Measurements from ENCODE around the gene SIPA1.

The SIPA1 gene, protein sequence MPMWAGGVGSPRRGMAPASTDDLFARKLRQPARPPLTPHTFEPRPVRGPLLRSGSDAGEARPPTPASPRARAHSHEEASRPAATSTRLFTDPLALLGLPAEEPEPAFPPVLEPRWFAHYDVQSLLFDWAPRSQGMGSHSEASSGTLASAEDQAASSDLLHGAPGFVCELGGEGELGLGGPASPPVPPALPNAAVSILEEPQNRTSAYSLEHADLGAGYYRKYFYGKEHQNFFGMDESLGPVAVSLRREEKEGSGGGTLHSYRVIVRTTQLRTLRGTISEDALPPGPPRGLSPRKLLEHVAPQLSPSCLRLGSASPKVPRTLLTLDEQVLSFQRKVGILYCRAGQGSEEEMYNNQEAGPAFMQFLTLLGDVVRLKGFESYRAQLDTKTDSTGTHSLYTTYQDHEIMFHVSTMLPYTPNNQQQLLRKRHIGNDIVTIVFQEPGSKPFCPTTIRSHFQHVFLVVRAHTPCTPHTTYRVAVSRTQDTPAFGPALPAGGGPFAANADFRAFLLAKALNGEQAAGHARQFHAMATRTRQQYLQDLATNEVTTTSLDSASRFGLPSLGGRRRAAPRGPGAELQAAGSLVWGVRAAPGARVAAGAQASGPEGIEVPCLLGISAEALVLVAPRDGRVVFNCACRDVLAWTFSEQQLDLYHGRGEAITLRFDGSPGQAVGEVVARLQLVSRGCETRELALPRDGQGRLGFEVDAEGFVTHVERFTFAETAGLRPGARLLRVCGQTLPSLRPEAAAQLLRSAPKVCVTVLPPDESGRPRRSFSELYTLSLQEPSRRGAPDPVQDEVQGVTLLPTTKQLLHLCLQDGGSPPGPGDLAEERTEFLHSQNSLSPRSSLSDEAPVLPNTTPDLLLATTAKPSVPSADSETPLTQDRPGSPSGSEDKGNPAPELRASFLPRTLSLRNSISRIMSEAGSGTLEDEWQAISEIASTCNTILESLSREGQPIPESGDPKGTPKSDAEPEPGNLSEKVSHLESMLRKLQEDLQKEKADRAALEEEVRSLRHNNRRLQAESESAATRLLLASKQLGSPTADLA

DNA sequence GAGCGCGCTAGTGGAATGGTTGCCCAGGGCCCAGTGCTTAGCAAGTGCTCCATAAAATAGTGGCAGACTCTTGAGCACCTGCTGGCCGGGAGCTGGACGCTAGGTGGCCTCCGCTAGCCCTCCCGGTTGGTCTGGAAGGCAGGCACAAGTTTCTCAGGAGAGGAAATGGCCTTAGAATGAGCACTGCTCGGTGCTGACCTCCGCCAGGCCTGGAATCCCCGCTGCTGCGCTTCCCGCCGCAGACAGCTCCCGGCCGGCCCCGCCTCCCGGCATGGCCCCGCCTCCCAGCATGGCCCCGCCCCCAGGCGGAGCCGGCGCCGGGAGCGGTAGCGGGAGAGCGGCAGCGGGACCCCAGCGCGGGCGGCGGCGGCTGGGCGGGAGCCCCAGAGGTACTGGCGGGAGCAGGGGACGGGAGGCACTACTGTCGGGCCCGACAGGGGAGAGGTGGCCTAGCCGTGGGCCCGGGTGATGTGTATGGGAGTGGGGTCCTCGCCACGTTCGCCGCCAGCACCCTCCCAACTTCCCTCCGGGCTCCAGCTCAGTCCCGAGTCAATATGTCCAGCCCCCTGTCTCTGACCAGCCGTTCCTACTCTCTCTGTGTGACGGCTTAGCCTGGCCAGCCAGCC lies at the start of gene SIPA1:
Gene SIPA1 (plus strand): TSS at position 308 of the 626 bp plus-strand sequence. CDS start 2,821 bp downstream, outside the sequence.
- peak; percentile 91 for DNase-seq (ENCODE audit: low spot score)

DNA sequence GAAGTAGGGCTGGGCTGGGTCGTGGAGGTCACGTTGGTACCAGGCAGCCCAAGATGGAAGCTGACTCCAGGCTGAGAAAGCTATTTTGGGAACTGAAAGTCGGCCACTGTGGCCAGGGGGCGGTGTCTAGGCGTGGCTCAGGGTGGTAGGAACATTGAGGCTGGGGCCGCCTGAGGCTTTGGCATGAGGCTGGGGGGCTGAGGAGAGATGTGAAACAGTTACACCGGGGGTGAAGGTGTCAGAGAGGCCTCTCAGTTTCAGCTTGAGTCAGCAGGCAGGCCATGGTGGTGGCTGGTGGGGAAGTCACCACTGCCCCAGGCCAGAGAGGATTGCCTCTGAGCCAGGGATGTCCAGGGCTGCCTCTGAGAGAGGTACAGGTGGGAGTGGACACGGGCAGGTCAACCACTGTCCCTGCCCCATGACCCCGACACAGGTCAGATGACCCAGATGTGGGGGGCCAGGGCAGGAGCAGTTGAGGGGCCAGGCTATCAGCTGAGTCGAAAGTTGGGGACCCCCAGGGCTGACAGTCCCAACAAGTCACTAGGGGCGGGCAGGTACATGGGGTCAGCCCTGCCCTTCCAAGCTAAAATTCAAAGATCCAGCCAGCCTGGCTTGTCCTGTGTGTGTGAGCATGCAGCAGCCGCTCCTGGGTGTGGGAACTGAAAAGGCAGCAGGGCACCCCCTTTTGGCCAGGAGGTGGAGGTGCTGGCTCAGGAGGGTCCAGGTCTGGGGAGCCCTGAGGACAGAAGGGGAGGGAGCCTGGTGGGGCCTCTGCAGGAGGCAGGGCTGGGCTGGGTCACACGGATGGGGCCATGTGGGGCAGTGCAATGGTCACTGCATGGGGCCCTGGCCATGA lies 49.5 kb upstream of the SIPA1 start:
- peak; percentile 72 for DNase-seq (ENCODE audit: low spot score)

DNA sequence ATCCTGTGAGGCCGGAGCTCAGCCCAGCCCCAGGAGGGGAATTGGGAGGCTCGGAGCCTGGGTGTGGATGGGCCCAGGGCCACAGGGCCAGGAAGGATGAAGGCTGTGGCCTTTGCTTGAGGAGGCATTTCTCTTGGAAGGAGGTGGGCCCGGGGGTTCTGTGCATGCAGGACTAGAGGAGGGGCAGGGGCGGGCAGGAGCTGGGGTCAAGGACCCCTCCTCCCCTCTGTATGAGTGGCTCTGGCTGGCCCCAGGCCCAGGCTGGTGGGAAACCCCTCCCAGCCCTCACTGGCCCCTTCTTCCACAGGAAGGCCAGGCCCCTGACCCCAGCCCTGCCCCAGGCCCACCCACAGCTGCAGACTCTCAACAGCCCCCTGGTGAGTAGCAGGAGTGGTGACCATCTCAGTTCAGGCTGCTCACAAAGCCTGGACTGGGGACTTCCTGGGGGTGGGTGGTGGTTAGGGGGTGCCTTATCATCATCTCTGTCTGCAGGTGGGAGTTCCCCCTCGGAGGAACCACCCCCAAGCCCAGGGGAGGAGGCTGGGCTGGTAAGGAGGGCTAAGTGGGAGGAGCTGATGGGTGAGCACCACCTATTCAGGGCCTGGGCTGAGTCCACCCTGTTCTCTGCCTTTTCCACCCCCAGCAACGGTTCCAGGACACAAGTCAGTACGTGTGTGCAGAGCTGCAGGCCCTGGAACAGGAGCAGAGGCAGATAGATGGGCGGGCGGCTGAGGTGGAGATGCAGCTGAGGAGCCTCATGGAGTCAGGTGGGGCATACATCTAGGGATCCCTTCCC lies 48.3 kb upstream of the SIPA1 start:
- no peak for DNase-seq (ENCODE audit: low spot score)

DNA sequence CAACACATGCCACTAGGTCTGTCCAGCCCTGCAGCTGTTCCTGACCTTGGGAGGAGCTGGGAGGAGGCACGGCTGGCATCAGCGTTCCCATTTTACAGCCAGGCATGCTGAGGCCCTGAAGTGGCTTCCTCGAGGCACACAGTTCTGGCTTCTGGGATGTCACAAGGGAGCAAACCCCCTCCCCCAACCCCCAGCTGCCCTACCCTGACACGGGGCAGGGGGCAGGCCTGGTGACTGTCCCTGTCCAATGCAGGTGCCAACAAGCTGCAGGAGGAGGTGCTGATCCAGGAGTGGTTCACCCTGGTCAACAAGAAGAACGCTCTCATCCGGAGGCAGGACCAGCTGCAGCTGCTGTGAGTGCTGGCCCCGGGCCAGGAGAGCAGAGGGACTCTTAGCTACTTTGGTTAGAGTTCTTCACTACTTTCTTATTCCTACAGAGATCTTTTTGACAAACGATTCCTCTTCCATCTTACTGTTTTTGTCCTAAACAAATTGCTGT lies 47.6 kb upstream of the SIPA1 start:
- no peak for DNase-seq (ENCODE audit: low spot score)

DNA sequence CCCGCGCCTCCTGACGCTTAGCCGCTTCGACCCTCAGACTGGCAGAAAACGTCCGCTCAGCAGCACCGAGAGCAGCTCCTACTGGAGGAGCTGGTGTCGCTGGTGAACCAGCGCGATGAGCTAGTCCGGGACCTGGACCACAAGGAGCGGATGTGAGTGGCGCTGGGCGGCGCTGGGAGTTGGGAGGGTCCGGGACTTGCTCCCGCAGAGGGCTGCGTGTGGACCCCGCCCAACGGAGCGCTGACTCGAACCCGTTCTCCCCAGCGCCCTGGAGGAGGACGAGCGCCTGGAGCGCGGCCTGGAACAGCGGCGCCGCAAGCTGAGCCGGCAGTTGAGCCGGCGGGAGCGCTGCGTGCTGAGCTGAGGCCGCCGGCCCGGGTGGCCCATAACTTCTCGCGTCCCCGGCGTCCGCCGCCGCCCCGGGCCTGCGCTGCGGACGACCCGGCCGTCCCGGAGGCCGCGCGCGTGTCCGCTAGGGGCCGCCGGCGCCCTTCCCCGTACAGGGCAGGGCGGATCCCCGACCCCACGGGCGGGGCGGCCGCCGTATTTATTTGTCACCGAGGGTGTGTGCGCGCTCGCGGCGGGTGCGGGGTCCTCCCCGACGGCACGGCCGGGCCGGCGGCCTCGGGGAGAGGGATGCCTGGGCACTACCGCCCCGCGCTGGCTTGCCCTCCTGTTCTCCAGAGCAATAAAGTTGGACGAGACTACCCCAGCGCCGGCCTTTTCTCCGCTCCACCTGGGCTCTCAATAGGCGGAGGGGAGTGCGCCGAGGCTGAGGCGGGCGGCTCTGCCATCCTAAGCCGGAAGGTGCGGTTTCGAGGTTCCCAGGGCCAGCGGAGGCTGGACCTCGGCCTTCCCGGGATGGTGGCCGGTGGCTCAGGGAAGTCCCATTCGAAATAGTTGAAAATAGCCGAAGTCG lies 45.7 kb upstream of the SIPA1 start:
- no peak for DNase-seq (ENCODE audit: low spot score)

DNA sequence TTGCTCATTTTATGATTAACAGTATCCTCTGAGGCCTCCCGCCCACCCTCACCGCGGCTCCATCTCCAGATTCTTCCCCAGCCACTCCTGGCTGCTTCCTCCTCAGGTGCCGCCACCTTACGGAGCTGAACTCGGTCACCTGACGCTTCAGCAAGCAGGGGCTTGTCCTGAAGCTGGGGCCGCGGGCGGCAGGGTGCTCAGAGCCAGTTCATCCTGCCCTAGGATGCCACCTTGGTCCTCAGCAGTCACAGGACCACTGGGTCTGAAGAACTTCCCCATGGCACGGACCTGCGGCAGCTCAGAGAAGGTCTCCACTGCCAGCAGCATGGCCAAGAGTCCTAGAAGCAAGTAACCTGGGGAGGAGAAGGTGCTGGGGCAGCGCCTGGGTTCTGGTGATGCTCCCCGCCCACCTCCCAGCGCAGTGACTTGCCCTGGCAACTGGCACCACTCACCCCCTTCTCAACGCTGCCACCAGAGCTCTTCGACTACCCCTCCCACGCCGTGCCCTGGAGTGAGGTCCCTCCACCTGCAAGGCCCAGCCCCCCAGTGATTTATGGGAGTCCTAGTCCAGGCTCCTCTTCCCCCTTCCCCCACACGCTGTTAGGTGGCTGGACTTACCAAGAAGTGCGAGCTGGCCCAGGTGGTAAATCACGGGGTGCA lies 44.9 kb upstream of the SIPA1 start:
- DNase-seq (ENCODE audit: low spot score) = no peak

DNA sequence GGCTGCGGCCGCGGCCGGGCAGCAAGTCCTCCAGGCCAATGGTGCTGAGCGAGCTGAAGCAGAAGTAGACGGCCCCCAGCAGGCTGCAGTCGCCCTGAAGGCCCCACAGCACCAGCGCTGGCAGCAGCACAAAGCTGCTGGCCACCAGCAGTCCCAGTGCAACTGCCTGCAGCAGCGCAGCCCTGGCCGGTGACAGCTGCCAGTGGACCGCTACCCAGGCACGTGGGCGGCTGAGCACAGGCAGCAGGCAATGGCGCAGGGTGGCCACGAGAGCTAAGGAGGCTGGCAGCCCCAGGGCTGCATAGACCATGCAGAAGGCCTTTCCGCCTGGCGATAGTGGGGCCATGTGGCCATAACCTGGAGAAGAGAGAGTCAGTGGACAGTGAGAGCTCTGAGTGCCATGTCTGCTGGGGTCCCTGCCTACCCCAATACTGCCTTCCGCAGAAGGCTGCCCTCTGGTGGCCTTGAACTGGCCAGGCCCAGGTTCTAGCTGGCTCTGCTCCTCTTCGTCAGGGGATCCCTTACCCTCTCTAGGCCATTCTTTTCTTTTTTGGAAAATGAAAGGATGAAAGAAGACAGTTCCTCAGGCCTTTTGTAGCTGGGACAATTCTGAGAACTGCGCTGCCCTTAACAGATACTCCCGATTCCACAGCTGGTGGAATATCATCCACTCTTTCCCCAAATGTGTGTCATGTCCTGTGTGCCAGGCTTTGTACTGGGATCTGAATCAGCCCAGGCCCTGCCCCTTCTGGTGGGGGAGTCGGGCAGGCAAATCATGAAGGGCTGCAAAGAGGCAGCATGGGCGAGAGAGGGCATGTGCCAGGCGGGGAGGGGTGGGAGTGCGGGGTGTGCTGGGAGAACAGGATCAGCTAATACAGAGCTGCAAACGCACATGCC lies 44.1 kb upstream of the SIPA1 start:
- no peak for DNase-seq (ENCODE audit: low spot score)

DNA sequence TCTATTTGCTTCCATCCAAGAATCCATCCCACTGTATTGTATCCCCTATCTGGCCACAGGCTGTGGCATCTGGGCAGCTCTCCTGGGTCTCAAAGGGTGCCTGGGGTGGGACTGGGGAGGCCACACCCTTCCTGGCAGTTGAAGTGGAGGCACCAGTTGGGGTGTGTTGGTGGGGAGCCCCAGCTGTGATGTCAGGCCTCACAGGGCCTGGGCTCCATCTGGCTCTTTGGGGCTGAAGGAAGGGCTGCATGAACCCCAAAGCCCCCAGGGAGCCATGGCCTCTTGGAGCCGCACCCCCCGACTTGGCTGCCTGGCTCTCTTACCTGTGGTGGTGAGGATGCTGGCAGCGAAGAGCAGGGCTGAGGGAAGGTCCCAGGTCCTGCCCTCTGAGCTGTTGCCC lies 42.8 kb upstream of the SIPA1 start:
- no peak for DNase-seq (ENCODE audit: low spot score)

DNA sequence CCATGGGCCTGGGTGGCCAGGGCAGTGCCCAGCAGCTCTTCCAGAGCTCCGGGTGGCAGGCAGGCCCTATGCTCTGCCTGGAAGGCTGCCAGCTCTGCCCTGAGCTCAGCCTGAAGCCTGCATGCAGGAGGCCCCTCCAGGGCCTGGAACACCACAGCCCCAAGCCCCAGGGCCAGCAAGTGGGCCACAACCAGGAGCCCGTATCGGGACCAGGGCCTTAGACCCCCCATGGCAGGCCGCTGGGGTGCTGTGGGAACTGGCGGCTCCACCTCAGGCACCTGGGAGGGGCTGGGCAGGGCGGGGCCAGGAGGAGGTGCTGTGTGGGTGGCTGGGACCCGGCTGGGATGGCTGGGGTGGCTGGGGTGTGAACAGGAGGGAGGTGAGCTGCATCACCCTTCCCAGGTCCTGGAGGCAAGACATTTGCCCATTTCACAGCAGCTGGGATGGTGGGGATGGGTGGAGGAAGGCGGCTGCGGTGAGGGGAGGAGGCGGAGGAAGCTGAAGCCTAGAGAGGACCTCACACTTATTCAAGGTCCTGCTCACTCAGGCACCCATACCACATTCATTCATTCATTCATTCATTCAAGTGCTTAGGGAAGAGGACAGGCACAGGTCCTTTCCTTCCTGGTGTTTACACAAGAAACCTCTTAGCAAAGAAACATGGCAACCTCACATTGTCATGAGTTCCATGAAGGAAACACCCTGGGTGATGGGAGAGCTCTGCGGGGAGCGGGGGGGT lies 42.2 kb upstream of the SIPA1 start, which contains the start of gene KCNK7:
Gene KCNK7 (minus strand): TSS at position 258 of the 739 bp plus-strand sequence. CDS start 28 bp downstream, at position 230.
- DNase-seq (ENCODE audit: low spot score) = no peak

DNA sequence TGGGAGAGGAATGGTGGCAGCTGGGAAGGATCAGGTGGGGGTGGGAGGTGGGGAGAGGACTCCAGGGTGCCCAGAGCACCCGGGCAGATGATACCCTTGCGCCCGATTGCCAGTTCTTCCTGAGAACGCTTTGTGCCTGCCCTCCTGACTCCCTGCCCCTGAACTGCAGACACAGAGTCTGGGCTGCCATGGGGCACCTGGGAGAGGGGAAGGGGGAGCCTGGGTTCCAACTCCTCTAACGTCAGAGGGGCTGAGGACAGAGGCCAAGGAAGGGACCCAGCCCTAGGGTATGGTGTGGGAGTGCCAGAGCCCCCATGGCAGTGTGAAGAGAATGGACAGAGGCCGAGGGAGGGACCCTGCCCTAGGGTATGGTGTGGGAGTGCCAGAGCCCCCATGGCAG lies 41.4 kb upstream of the SIPA1 start:
- DNase-seq (ENCODE audit: low spot score) = no peak

DNA sequence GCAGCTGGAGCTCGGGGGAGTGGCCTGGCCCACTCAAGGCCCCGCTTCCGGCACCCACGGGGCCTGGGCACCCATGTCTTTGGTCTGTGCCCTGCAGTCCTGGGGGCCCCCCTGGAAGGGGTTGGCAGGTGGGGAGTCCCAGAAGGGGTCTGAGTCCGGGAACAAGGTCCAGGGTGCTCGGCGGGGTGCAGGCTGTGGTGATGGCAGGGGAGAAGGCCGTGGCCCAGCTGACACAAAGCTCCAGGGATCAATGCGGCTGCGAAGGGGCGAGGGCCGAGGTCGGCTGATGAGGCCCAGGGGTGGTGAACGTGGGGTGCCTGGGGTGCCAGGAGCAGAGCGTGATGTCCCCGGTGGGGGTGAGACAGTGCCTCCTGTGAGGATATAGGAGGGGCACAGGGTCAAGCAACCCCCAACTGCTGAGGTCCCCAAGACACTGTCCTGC lies 39.6 kb upstream of the SIPA1 start:
- DNase-seq (ENCODE audit: low spot score) = no peak

DNA sequence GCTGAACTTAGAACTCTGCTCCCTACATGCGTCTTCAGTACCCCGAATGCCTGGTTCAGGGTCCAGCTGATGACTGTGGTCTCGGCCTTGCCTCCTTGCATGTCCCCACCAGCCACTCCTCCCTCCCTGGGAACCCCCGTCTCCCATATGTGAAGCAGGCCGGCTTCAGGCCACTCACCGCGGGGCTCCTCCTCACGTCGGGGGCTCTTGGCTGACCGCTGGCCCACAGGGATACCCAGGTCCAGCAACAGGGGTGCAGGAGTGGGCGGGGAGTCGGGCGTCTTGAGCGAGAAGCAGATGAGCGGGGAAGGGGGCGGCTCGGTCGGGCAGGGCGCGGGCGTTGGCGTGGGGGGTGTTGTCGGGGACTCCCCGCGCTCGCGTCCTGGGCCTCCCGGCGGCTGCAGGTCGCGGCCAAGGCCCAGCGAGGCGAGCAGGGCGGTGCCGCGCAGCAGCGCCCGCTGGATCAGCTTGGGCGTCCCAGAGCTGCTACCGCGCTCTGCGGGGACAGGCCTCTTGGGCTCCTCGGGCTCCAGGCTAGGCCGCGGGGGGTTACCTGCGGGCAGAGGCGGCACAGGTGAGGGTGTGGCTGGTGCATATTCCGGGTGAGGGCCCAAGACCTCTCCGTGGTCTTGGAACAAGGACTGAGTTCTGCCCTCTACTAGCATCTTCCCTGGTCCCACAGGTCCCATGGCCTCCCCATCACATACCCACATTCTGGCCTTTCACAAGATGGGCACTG lies 38.5 kb upstream of the SIPA1 start:
- DNase-seq (ENCODE audit: low spot score) = no peak

DNA sequence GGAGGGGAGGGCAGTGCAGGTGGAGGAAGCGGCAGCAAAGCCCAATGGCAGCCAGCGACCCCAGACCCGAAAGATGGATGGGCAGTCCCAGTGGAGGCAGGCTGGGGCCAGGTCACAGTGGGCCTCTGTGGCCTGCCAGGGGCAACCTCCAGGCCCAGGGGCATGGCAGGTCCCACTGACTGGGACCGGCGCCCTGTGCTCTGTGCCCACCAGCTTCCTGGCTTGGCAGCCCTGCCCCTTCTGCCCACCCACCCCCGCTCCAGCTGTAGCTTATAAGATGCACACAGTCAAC lies 38.0 kb upstream of the SIPA1 start:
- no peak for DNase-seq (ENCODE audit: low spot score)

DNA sequence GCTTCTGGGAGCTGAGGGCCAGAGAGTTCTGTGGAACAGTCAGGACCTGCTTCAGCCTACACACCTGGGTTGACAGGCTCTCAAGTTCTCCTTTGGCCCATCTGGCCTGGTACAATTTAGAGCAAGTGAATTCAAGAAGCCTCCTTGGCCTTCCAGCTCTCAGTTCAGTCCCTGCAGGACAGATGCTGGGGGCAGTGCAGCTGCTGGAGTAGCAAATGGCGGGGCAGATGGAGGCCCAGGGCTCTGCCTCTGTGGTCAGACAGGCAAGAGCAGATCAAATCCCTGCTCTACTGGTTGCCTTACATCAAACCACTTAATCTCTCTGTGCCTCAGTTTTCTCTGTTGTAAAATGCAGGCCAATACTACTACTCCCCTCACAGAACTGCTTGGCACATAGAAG lies 33.6 kb upstream of the SIPA1 start:
- DNase-seq (ENCODE audit: low spot score) = no peak

DNA sequence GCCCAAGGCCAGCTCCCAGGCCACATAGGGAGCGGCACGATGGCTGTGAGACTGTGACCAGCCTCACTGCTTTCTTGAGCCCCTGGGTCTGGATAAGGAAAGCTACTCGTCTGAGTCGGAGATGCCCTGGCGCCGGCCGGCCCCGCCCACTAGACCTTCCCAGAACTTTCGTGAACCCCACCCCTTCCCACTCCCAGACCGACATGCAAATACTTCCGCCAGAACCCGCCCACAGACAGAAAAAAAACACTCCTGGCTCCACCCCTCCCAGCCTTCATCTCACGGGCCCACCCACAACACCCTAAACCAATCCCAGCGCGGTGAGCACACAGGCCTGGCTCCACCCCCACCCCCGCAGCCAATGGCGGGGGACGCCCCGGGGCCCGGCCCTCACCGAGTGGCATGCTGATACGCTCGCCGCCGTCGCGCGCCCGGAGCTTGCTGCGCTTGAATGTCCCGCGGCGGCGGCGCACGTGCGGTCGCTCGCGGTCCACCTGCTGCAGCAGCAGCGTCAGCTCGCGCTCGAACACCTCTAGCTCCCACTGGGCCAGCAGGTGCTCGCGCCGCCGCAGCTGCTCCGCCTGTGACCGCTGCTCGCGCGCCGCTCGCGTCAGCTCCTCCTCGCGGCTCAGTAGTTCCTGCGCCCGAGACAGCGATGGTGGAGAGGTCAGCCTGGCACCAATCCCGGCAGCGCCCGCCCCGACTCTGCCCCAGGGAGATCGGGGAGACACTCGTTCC lies 30.9 kb upstream of the SIPA1 start:
- peak; percentile 99 for DNase-seq (ENCODE audit: low spot score)

Data from hepatic stellate cell (primary cell).